HCT116 (cell line): ENCODE results near the gene COX5B. TPM values are rescaled to one million over a fixed set of nuclear protein-coding genes. Genes with fewer than 3 reads are reported as not detected.

ENCODE experiments used
- ATAC-seq: fragments of 200-7000 bp; cut with Tn5 transposase; 2 replicates; pipeline ENCODE4 v1.9.1; 2020; ENCODE audit warnings: mild to moderate bottlenecking, moderate library complexity
- BruUV-seq: library from RNA; stranded (reverse); fragments of 400-500 nt; replicated peaks from 2 replicates; lab custom pipeline; 2021; lab: Mats Ljungman, UMichigan
- CTCF ChIA-PET: fragments of 300-600 bp; sonication (Branson Sonifier 250); formaldehyde crosslinking; loops from one replicate; lab custom pipeline; 2021; ENCODE audit warnings: antibody characterized with exemption; lab: Charles Lee
- POLR2A ChIA-PET: fragments of 300-600, 350-600 bp; sonication (Branson Sonifier 250); formaldehyde crosslinking; loops from one replicate; lab custom pipeline; 2021; ENCODE audit warnings: antibody characterized with exemption; lab: Charles Lee
- RAD21 ChIA-PET, 2 experiments: fragments of 300-600 bp; sonication (Branson Sonifier 250); formaldehyde crosslinking; loops; one replicate each; lab custom pipeline; 2023; ENCODE audit warnings: low total read pairs in 2 of 2; ENCODE audit not compliant: uncharacterized antibody in 2 of 2, unreplicated experiment in 2 of 2, low non-redundant PET in 1 of 2; lab: Charles Lee
- DNase-seq: peaks from one replicate; pipeline ENCODE4 v3.0.0-alpha.2; 2010; ENCODE audit warnings: low read depth, low spot score
- H2AFZ ChIP-seq: fragments of 200-600 bp; shearing (Covaris generic), sonication (generic); 2 replicates; pipeline ENCODE4 v1.6.1; 2017; ENCODE audit warnings: low read depth, mixed run types, mixed read lengths, antibody characterized with exemption, low read length; ENCODE audit not compliant: poor library complexity, severe bottlenecking
- H3K27ac ChIP-seq: 2 replicates; pipeline ENCODE4 v1.5.1; 2012; ENCODE audit warnings: low read depth, low read length
- H3K27me3 ChIP-seq: fragments of 200-600 bp; sonication (generic); 2 replicates; pipeline ENCODE4 v1.6.1; 2016; ENCODE audit warnings: mixed run types, low read length, mixed read lengths; ENCODE audit not compliant: insufficient read depth
- H3K36me3 ChIP-seq, 2 experiments: fragments of 200-500 bp in 1 of 2; fragments of 200-600 bp in 1 of 2; sonication (Bioruptor generic) in 1 of 2; sonication (generic) in 1 of 2; 2 replicates each; pipeline versions ENCODE4 v1.5.1 to v1.6.1; 2014 to 2016; ENCODE audit warnings: low read length in 2 of 2, inconsistent platforms in 1 of 2, mixed read lengths in 1 of 2, mixed run types in 1 of 2; ENCODE audit not compliant: insufficient read depth in 2 of 2, control insufficient read depth in 1 of 2
- H3K4me1 ChIP-seq, 2 experiments: fragments of 200-600 bp in 1 of 2; sonication (generic) in 1 of 2; 2 replicates each; pipeline versions ENCODE4 v1.5.1 to v1.6.1; 2012 to 2017; ENCODE audit warnings: low read length in 2 of 2, inconsistent platforms in 1 of 2, mild to moderate bottlenecking in 1 of 2, mixed read lengths in 1 of 2, mixed run types in 1 of 2, moderate library complexity in 1 of 2; ENCODE audit not compliant: insufficient read depth in 2 of 2, control insufficient read depth in 1 of 2
- H3K4me2 ChIP-seq: fragments of 200-600 bp; sonication (generic); 2 replicates; pipeline ENCODE4 v1.6.1; 2017; ENCODE audit warnings: mixed run types, low read length, mixed read lengths
- H3K4me3 ChIP-seq, 2 experiments: fragments of 200-600 bp in 1 of 2; sonication (generic) in 1 of 2; replicated peaks in 1 of 2; 2 replicates each; pipeline ENCODE4 v1.5.1; 2011 to 2016; ENCODE audit warnings: low read length in 2 of 2, control low read depth in 1 of 2, low read depth in 1 of 2, mild to moderate bottlenecking in 1 of 2, mixed read lengths in 1 of 2, mixed run types in 1 of 2
- H3K79me2 ChIP-seq: fragments of 200-600 bp; sonication (generic); 2 replicates; pipeline ENCODE4 v1.6.1; 2017; ENCODE audit warnings: mild to moderate bottlenecking, mixed run types, low read length, moderate library complexity, mixed read lengths; ENCODE audit not compliant: insufficient read depth
- H3K9ac ChIP-seq: fragments of 200-600 bp; sonication (generic); 2 replicates; pipeline ENCODE4 v1.6.1; 2016; ENCODE audit warnings: low read length, mixed read lengths
- H3K9me2 ChIP-seq: fragments of 200-600 bp; sonication (generic), shearing (Covaris generic); 2 replicates; pipeline ENCODE4 v1.6.1; 2017; ENCODE audit warnings: mixed run types, mild to moderate bottlenecking, moderate library complexity; ENCODE audit not compliant: insufficient read depth
- H3K9me3 ChIP-seq, 2 experiments: fragments of 200-500 bp in 1 of 2; fragments of 200-600 bp in 1 of 2; sonication (Bioruptor generic) in 1 of 2; sonication (generic) in 1 of 2; 2 replicates each; pipeline ENCODE4 v1.6.1; 2014 to 2017; ENCODE audit warnings: low read length in 2 of 2, mixed read lengths in 2 of 2, inconsistent platforms in 1 of 2, low read depth in 1 of 2, mild to moderate bottlenecking in 1 of 2, mixed run types in 1 of 2, moderate library complexity in 1 of 2; ENCODE audit not compliant: control insufficient read depth in 1 of 2, insufficient read depth in 1 of 2
- H4K20me1 ChIP-seq: fragments of 200-600 bp; sonication (generic), shearing (Covaris generic); 2 replicates; pipeline ENCODE4 v1.6.1; 2017; ENCODE audit warnings: mixed run types, mild to moderate bottlenecking, moderate library complexity; ENCODE audit not compliant: insufficient read depth
- CBX3 ChIP-seq: IDR thresholded peaks from 2 replicates; pipeline ENCODE4 v1.6.1; 2012; ENCODE audit warnings: low read depth
- CTCF ChIP-seq, 3 experiments: fragments of 200-600 bp in 1 of 3; sonication (generic) in 1 of 3; IDR thresholded peaks in 2 of 3; conservative IDR thresholded peaks in 1 of 3; 2 replicates each; pipeline ENCODE4 v1.5.1; 2012 to 2017; ENCODE audit warnings: low read depth in 2 of 3, low read length in 2 of 3, antibody characterized with exemption in 1 of 3, borderline replicate concordance in 1 of 3, control low read depth in 1 of 3, mild to moderate bottlenecking in 1 of 3, mixed read lengths in 1 of 3, mixed run types in 1 of 3, moderate library complexity in 1 of 3; ENCODE audit not compliant: insufficient read depth in 1 of 3
- FOSL1 ChIP-seq: IDR thresholded peaks from 2 replicates; pipeline ENCODE4 v1.6.1; 2012; ENCODE audit warnings: low read depth
- RAD21 ChIP-seq: IDR thresholded peaks from 2 replicates; pipeline ENCODE4 v1.6.1; 2012; ENCODE audit warnings: low read depth, mild to moderate bottlenecking
- SIN3A ChIP-seq: IDR thresholded peaks from 2 replicates; pipeline ENCODE4 v1.6.1; 2012; ENCODE audit warnings: low read depth
- intact Hi-C: fragments of 100-400 bp; cut with micrococcal nuclease; formaldehyde crosslinking; loops from 2 replicates; pipeline ENCODE4 v1.10.0; 2022
- total RNA-seq: library from RNA; stranded (reverse); gene quantifications from one replicate; pipeline ENCODE4 v1.2.1, GENCODE V29; 2021; ENCODE audit not compliant: unreplicated experiment
- TF ChIP-seq, protein P1 (sequence below): IDR thresholded peaks from 2 replicates; pipeline ENCODE4 v1.6.1; 2012; ENCODE audit warnings: low read depth

COX5B gene
- total RNA-seq, 1 experiment from 2014 or later: 283 TPM

DNA sequence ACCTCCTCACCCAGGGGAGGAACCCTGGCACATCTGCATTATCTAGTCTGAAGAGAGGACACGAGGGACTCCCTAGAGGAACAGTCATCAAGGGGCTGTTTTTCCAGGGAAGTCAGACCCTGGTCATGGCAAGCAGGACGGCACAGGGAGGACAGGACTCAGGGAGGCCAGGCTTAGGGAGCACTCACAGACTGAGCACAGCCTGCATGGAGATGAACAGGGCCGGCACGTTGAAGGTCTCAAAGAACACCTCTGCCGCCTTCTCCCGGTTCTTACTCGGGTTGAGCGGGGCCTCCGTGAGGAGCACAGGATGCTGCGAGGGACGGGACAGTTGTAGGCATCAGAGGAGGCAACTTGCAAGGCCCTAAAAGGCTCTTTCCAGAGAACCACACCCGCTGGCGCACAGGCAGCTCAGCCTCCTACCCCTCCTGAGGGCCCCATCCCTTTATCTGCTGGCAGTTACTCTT, 12.9 kb downstream of the COX5B start:
- ATAC-seq (no peak), DNase-seq (no peak)
- intact Hi-C loops: no loop called here
- Histone ChIP-seq H3K27me3 (no peaks in the 10 kb centered on the region), H3K9me2 (no peaks in the 10 kb centered on the region), H3K9ac (no peak overlapping the region), H3K4me3 (no peak overlapping the region), H3K9me3 (no peaks in the 10 kb centered on the region), H3K36me3 (no peaks in the 10 kb centered on the region; a peak in 1 of 4 replicates), H2AFZ (no peak overlapping the region), H3K27ac (no peak overlapping the region), H3K4me1 (peaks cover 0 to 13% of the 10 kb centered on the region in 2 experiments; a peak in 2 of 4 replicates), H3K79me2 (peaks cover 30% of the 10 kb centered on the region), H4K20me1 (no peaks in the 10 kb centered on the region), H3K4me2 (no peak overlapping the region)
- ChIA-PET CTCF (no interaction called here), POLR2A (no interaction called here), RAD21 (no interaction called here)
- no TSS peak for BruUV-seq
- TF ChIP-seq CTCF (IDR thresholded peaks at IDR 0.05 in 2 of 3, conservative IDR thresholded peaks at IDR 0.05 in 1 of 3; ENCODE audit: borderline replicate concordance in 1 of 3, insufficient read depth in 1 of 3, low read depth in 2 of 3, low read length in 2 of 3) (no peak), FOSL1 (no peak), RAD21 (no peak), SIN3A (no peak), CBX3 (no peak)
- TF ChIP-seq, protein P1, sequence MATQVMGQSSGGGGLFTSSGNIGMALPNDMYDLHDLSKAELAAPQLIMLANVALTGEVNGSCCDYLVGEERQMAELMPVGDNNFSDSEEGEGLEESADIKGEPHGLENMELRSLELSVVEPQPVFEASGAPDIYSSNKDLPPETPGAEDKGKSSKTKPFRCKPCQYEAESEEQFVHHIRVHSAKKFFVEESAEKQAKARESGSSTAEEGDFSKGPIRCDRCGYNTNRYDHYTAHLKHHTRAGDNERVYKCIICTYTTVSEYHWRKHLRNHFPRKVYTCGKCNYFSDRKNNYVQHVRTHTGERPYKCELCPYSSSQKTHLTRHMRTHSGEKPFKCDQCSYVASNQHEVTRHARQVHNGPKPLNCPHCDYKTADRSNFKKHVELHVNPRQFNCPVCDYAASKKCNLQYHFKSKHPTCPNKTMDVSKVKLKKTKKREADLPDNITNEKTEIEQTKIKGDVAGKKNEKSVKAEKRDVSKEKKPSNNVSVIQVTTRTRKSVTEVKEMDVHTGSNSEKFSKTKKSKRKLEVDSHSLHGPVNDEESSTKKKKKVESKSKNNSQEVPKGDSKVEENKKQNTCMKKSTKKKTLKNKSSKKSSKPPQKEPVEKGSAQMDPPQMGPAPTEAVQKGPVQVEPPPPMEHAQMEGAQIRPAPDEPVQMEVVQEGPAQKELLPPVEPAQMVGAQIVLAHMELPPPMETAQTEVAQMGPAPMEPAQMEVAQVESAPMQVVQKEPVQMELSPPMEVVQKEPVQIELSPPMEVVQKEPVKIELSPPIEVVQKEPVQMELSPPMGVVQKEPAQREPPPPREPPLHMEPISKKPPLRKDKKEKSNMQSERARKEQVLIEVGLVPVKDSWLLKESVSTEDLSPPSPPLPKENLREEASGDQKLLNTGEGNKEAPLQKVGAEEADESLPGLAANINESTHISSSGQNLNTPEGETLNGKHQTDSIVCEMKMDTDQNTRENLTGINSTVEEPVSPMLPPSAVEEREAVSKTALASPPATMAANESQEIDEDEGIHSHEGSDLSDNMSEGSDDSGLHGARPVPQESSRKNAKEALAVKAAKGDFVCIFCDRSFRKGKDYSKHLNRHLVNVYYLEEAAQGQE: no peak
